H9 (cell line): ENCODE measurements around the gene SLIT1. TPM values are rescaled to one million over a fixed set of nuclear protein-coding genes. Genes with fewer than 3 reads are reported as not detected.
A peak's percentile ranks its signal among the peaks of the same experiment; 100 is the strongest.

Experiments used
- DNase-seq: peaks from one replicate; pipeline ENCODE4 v3.0.0-alpha.2; 2017
- H2AFZ ChIP-seq: one replicate; pipeline ENCODE4 v1.6.1; 2013; ENCODE audit warnings: mild to moderate bottlenecking, low read length, control low read depth, moderate library complexity
- H2AK5ac ChIP-seq: 2 replicates; pipeline ENCODE4 v1.6.1; 2013; ENCODE audit warnings: low read length, control low read depth, mixed read lengths; ENCODE audit not compliant: insufficient read length
- H2BK120ac ChIP-seq: one replicate; pipeline ENCODE4 v1.6.1; 2013; ENCODE audit warnings: low read depth, mild to moderate bottlenecking, low read length, control low read depth, inconsistent platforms; ENCODE audit not compliant: poor library complexity, severe bottlenecking
- H2BK12ac ChIP-seq: 2 replicates; pipeline ENCODE4 v1.6.1; 2013; ENCODE audit warnings: low read length, control low read depth, mixed read lengths, low read depth; ENCODE audit not compliant: insufficient read length
- H2BK15ac ChIP-seq: 2 replicates; pipeline ENCODE4 v1.6.1; 2013; ENCODE audit warnings: low read depth, low read length, control low read depth
- H2BK20ac ChIP-seq: one replicate; pipeline ENCODE4 v1.6.1; 2013; ENCODE audit warnings: low read depth, mild to moderate bottlenecking, low read length, control low read depth, inconsistent platforms; ENCODE audit not compliant: poor library complexity, severe bottlenecking
- H2BK5ac ChIP-seq: 2 replicates; pipeline ENCODE4 v1.6.1; 2013; ENCODE audit warnings: low read length, control low read depth, mixed read lengths; ENCODE audit not compliant: insufficient read length
- H3K14ac ChIP-seq: 2 replicates; pipeline ENCODE4 v1.6.1; 2013; ENCODE audit warnings: low read length, control low read depth; ENCODE audit not compliant: insufficient read depth
- H3K18ac ChIP-seq: 2 replicates; pipeline ENCODE4 v1.6.1; 2013; ENCODE audit warnings: low read depth, mild to moderate bottlenecking, mixed read lengths, low read length, control low read depth; ENCODE audit not compliant: insufficient read length
- H3K23ac ChIP-seq: 2 replicates; pipeline ENCODE4 v1.6.1; 2013; ENCODE audit warnings: low read length, control low read depth, mixed read lengths, low read depth; ENCODE audit not compliant: insufficient read length
- H3K23me2 ChIP-seq: 2 replicates; pipeline ENCODE4 v1.6.1; 2013; ENCODE audit warnings: low read depth, mild to moderate bottlenecking, mixed read lengths, low read length, control low read depth; ENCODE audit not compliant: insufficient read length, poor library complexity, severe bottlenecking
- H3K27ac ChIP-seq: 2 replicates; pipeline ENCODE4 v1.5.1; 2013; ENCODE audit warnings: low read length, control low read depth, mixed read lengths, low read depth; ENCODE audit not compliant: insufficient read length
- H3K27me3 ChIP-seq: 2 replicates; pipeline ENCODE4 v1.6.1; 2013; ENCODE audit warnings: low read length, control low read depth, inconsistent platforms; ENCODE audit not compliant: insufficient read depth
- H3K4ac ChIP-seq: 2 replicates; pipeline ENCODE4 v1.6.1; 2013; ENCODE audit warnings: low read depth, mild to moderate bottlenecking, control low read depth, inconsistent platforms, low read length, moderate library complexity
- H3K4me1 ChIP-seq: 2 replicates; pipeline ENCODE4 v1.6.1; 2013; ENCODE audit warnings: low read length, control low read depth, inconsistent platforms; ENCODE audit not compliant: insufficient read depth
- H3K4me2 ChIP-seq: 2 replicates; pipeline ENCODE4 v1.6.1; 2013; ENCODE audit warnings: low read length, control low read depth, mixed read lengths; ENCODE audit not compliant: insufficient read length, insufficient read depth
- H3K56ac ChIP-seq: 2 replicates; pipeline ENCODE4 v1.6.1; 2013; ENCODE audit warnings: low read depth, mild to moderate bottlenecking, mixed read lengths, low read length, control low read depth; ENCODE audit not compliant: insufficient read length
- H3K79me1 ChIP-seq: 2 replicates; pipeline ENCODE4 v1.6.1; 2013; ENCODE audit warnings: low read depth, mild to moderate bottlenecking, moderate library complexity, low read length, control low read depth, inconsistent platforms; ENCODE audit not compliant: insufficient read depth, poor library complexity, severe bottlenecking
- H3K79me2 ChIP-seq: 2 replicates; pipeline ENCODE4 v1.6.1; 2013; ENCODE audit warnings: low read length, control low read depth, inconsistent platforms; ENCODE audit not compliant: insufficient read depth
- H3K9ac ChIP-seq: 2 replicates; pipeline ENCODE4 v1.6.1; 2013; ENCODE audit warnings: low read length, control low read depth, mixed read lengths; ENCODE audit not compliant: insufficient read length; ENCODE audit errors: extremely low read depth
- H3K9me3 ChIP-seq: one replicate; pipeline ENCODE4 v1.6.1; 2013; ENCODE audit warnings: low read depth, low read length, inconsistent platforms; ENCODE audit not compliant: control insufficient read depth
- H3T11ph ChIP-seq: one replicate; pipeline ENCODE4 v1.6.1; 2013; ENCODE audit warnings: mild to moderate bottlenecking, low read length, control low read depth, inconsistent platforms
- H4K20me1 ChIP-seq: one replicate; pipeline ENCODE4 v1.6.1; 2013; ENCODE audit not compliant: control insufficient read depth, insufficient read length, insufficient read depth
- H4K5ac ChIP-seq: 2 replicates; pipeline ENCODE4 v1.6.1; 2013; ENCODE audit warnings: low read depth, mild to moderate bottlenecking, mixed read lengths, low read length, control low read depth; ENCODE audit not compliant: insufficient read length
- H4K8ac ChIP-seq: replicated peaks from 2 replicates; pipeline ENCODE4 v1.6.1; 2013; ENCODE audit warnings: low read length, control low read depth, mixed read lengths, low read depth; ENCODE audit not compliant: insufficient read length
- H4K91ac ChIP-seq: 2 replicates; pipeline ENCODE4 v1.6.1; 2013; ENCODE audit warnings: low read depth, mild to moderate bottlenecking, moderate library complexity, mixed read lengths, low read length, control low read depth; ENCODE audit not compliant: insufficient read length
- H3K27ac Mint-ChIP-seq, 3 experiments: 2 replicates in 2 of 3; 3 replicates in 1 of 3; pipeline ENCODE4 v1.8.0; 2020 to 2021; ENCODE audit warnings: mixed read lengths in 3 of 3, mild to moderate bottlenecking in 1 of 3, moderate library complexity in 1 of 3
- H3K27me3 Mint-ChIP-seq: 2 replicates; pipeline ENCODE4 v1.8.0; 2021; ENCODE audit warnings: low read depth, mild to moderate bottlenecking, moderate library complexity, mixed read lengths
- H3K36me3 Mint-ChIP-seq, 3 experiments: 2 replicates in 2 of 3; 3 replicates in 1 of 3; pipeline ENCODE4 v1.8.0; 2020 to 2021; ENCODE audit warnings: low read depth in 3 of 3, mixed read lengths in 3 of 3; ENCODE audit not compliant: insufficient read depth in 1 of 3
- H3K4me1 Mint-ChIP-seq, 2 experiments: 2 replicates each; pipeline ENCODE4 v1.8.0; 2020; ENCODE audit warnings: mixed read lengths in 2 of 2
- H3K4me3 Mint-ChIP-seq, 2 experiments: 2 replicates in 1 of 2; 3 replicates in 1 of 2; pipeline ENCODE4 v1.8.0; 2020 to 2021; ENCODE audit warnings: mild to moderate bottlenecking in 2 of 2, mixed read lengths in 2 of 2, moderate library complexity in 1 of 2
- H3K9me3 Mint-ChIP-seq, 2 experiments: 2 replicates in 1 of 2; 3 replicates in 1 of 2; pipeline ENCODE4 v1.8.0; 2020; ENCODE audit warnings: mild to moderate bottlenecking in 2 of 2, mixed read lengths in 2 of 2, moderate library complexity in 1 of 2
- CTCF ChIP-seq: fragments of 200-600 bp; sonication (generic); conservative IDR thresholded peaks from 3 replicates; pipeline ENCODE4 v1.8.0; 2021; ENCODE audit warnings: antibody characterized with exemption, mild to moderate bottlenecking
- WGBS: extraction: QIAGEN DNeasy Blood & Tissue Kit; methylation state at CpG from one replicate; pipeline ENCODE4 v1.1.7; 2013; ENCODE audit warnings: missing lambda C conversion rate, low lambda C conversion rate, mixed read lengths; ENCODE audit not compliant: insufficient read length; ENCODE audit errors: extremely low coverage; 5-methylcytosine and 5-hydroxymethylcytosine counted together
- total RNA-seq: library from RNA; stranded (reverse); gene quantifications from 2 replicates; pipeline ENCODE4 v1.2.1, GENCODE V29; 2021

SLIT1 gene
- total RNA-seq, 1 experiment from 2014 or later = 0.57 TPM

GRCh38 chr10:97131181-97131628 is 54.6 kb downstream of the SLIT1 start:
- H3K4me1 Mint-ChIP-seq = peaks cover 6 to 14% of the 10 kb centered on the region in 2 experiments; a peak in 3 of 4 replicates
- DNase-seq = no peak
- Histone ChIP-seq H3K79me1 (no peaks in the 10 kb centered on the region), H4K5ac (no peak overlapping the region), H3K9me3 (no peaks in the 10 kb centered on the region), H3K4ac (no peak overlapping the region), H3K23ac (no peak overlapping the region), H3T11ph (no peak overlapping the region), H2BK5ac (no peak overlapping the region), H2BK15ac (no peak overlapping the region), H3K18ac (peak overlapping the region; percentile 40), H3K4me1 (no peaks in the 10 kb centered on the region), H3K27ac (no peak overlapping the region), H4K91ac (no peak overlapping the region), H3K56ac (no peak overlapping the region), H3K14ac (no peak overlapping the region), H3K4me2 (no peak overlapping the region), H2AFZ (no peak overlapping the region), H3K9ac (no peak overlapping the region), H3K79me2 (no peaks in the 10 kb centered on the region), H4K8ac (no peak overlapping the region), H3K27me3 (no peaks in the 10 kb centered on the region), H2BK120ac (no peak overlapping the region), H2AK5ac (no peak overlapping the region), H2BK12ac (no peak overlapping the region), H3K23me2 (peaks cover 3% of the 10 kb centered on the region), H2BK20ac (no peak overlapping the region), H4K20me1 (no peaks in the 10 kb centered on the region)
- no peaks in the 10 kb centered on the region for H3K9me3 Mint-ChIP-seq
- H3K27me3 Mint-ChIP-seq = no peaks in the 10 kb centered on the region; the same call in none of the 2 replicates
- no peaks in the 10 kb centered on the region for H3K36me3 Mint-ChIP-seq
- no peak overlapping the region for H3K4me3 Mint-ChIP-seq
- WGBS = no CpG with 5 or more reads among the region's 8 CpGs
- TF ChIP-seq CTCF = no peak
- H3K27ac Mint-ChIP-seq = no peak overlapping the region
